Embryonic facial prominence (tissue), 1 donor: Measurements from ENCODE around the gene PLEKHG7.
"Not testable (repeated sequence)": the region's sequence is repeated elsewhere in the genome, so short reads cannot be mapped to it uniquely, and the experiment has no call there.

ENCODE experiments used
- DNase-seq: peaks from one replicate; pipeline ENCODE4 v3.0.0-alpha.2; 2016; ENCODE audit errors: extremely low spot score

The PLEKHG7 gene

GRCh38 chr12:92749691-92750090, 46.9 kb downstream of the PLEKHG7 start:
- not testable (repeated sequence) for DNase-seq

DNA sequence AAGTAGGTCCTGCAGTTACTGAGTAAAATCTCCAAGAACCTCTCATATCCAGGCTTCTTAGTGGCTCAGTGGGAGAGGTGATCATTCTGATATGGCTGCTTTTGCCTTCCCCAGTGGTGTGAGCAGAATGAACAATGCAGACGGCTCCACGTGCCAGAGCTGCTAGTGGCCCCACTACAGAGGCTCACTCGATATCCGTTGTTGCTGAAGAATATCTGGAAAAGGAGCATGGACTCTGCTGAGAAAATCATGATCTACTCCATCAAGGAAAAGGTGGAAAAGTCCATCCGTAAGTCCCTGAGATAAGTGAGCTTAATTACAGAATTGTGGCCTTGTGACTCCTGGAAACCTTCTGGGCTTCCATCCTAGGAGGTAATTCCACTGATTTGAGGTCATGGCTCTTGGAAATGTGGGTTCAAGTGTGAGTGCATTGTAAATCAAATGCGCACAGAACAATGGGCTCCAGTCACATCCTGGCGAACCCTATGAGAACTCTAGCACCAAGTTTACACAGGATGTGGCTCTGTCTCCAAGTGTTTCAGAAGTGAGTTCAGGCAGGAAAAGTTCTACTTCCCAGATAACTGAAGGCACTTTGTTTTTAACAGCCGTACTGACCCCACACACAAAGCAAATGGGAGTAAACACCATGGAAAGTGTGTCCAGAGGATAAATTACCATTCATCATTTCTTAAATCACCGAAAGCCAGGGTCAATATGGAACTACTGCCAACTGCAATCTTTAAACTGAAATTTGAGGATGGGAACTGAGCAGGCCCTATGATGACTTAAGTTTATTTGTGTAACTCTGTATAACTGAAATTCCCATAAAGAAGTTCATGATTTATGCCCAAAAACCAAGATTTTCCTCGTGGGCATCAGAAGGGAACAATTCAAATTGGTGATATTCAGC, 51.4 kb downstream of the PLEKHG7 start:
- DNase-seq = no peak

DNA sequence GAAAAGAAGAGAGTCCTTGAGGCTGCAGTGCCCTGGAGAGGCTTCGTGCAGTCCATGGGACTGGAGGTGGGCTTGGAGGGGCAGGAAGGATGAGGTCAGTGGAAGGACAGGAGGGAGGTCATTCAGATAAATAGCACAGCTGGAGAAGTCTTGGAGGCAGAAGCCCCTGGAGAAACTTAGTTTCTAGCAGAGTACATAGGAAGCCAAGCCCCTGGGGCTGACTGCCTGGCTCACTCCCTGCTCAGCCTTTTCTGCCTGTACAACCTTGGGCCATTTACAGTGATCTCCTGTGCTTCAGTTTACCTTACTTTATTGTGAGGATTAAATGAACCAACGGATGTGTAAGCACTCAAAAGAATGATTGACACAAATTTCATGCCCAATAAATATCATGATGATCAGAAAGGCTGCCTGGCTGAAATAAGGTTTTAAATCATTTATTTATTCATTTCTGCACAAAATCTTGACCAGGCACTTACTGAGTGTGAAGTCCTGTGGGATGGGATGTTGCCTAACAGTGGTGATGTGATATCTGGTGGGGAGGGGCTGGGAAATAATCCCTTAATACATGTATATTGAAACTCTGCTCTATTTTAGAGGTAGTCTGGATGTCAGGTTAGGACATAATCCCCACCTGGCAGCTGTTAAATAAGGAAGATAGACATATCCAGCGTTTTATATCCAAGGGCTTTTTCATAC, 54.3 kb downstream of the PLEKHG7 start:
- DNase-seq = no peak

DNA sequence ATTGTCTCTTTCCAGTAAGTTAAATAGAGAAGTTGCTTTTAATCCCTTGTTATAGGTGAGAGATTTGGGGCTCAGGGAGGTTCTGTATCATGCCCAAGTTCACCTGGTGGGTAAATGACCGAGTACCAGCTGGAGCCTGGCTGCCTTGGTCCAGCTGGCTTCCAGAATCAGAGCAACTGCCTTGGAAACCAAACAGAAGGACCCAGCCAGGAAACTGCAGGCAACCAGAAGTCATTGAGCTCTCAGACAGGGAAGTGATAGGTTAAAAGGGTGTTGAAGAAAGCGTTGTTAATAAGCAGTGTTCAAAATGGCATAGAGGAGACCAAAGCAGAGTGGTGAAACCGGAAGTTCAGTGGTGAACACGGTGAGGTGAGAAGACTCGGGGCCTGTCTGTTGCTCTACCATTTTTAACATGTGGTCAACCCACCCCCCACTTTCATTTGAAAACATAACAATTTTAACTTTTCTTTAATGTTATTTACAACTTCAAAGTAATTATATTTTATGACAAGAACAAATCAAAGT, 54.9 kb downstream of the PLEKHG7 start:
- no peak for DNase-seq

DNA sequence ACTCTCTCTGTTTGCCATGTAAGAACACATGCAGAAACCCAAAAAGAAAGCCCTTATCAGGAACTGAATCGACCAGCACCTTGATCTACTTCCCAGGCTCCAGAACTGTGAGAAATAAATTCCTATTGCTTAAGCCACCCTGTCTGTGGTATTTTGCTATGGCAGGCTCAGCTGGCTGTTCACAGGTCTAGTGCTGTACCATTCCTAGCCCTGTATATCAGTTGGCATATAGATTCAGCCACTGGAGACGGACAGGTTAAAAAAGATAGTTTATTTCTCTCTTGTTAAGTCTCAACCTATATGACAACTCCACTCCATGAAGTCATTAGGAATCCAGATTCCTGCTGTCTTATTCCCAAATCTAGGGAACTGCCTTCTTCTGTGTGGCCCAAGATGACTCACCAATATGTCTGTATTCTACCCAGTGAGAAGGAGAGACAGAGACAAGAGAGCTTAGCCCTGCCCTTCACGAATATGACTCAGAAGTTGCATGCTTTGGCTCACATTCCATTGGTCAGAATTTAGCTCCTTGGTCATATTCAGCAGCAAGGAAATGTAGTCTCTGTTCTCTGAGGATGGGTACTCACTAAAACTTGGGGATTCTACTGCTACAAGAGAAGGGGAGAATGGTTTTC, 57.0 kb downstream of the PLEKHG7 start:
- DNase-seq = no peak

DNA sequence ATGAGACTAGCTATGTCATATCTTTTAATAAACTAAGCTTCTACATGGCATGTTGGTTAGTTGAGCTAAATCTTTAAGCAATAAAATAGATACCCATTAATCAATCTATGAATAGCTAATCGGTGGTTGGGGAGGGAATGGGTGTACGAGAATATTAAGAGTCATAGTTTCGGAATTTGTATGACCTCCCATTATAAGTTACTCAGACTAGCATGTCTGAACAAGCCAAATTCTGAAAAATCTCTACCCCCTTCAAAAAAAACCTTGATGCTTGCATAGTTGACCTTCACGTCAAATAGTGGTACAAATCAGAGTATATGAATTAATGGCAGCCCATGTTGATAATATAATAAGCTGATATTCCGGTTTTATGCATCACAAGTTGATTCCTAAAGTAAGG, 60.0 kb downstream of the PLEKHG7 start:
- DNase-seq = no peak

DNA sequence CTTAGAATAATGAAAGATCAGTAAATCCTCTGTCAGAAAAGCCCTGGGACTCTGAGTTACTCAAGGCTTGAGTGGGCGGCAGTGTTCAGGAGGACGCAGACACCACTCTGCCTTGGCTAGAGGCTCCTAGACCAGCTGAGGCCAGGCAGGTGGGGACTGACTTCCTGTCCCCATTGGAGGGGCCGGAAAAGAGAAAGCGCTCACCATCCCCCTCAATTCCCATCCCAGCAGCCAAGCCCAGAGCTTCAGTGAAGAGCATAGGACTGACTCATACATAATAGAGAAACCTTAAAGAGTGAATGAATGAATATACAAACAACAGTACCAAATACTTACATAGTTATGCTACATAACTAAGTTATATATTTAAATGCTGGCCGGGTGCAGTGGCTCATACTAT, 62.0 kb downstream of the PLEKHG7 start:
- DNase-seq = no peak

DNA sequence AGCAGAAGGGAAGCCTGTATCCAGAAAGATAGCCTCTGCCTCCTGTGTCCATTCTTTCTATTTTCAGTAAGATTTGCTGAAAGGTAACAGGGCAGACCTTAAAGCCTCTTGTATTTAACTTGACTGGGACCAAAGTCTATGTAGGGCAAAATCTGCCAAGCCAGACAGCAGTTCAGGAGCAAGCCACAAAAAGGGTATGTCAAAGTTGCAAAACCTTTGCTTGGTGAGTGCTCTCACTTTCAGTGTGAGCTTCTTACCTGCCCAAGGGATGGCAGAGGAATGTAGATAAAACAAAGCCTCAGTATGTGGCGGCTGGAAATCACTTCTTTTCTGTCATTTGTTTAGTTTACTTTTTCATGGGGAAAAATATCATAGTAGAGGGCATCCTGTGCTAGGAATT, 63.1 kb downstream of the PLEKHG7 start:
- no peak for DNase-seq

DNA sequence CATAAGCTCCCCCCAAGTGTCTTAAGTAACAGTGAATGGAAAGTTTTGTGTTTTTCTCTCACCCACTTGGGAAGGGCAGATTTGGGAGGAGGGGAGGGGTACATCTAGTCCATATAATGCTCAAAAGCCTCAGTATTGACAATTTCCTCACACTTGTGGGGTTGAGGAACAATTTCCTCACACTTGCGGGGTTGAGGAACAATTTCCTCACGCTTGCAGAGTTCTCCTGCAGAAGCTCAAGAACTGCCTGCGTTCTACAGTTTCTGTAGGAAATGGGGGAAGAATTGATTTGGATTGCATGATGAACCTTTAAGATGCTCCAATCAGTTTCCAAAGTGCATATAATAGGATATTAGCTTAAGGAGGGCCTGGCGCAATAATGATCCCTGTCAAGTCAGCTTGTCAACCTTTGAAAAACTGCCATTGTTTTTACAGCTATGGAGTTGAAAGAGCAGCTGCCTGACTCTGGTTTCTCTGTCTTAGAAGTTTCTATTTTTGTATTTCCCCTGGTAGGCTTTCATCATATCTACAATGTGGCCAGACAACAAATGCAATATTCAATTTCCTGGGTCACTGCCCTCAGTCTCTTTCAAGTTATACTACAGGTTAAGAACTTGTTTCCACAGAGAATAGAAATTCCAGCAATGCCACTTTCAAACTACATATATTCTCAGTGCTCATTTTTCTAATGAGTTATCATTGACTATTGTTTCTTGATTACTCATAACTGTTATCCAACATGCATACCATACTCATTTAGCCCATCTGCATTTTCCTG, 66.5 kb downstream of the PLEKHG7 start:
- DNase-seq = no peak

- DNase-seq = no peak
Observed at GRCh38 chr12:92771001-92771400, 68.2 kb downstream of the PLEKHG7 start.

- DNase-seq = no peak
Observed at GRCh38 chr12:92775416-92775815, 72.6 kb downstream of the PLEKHG7 start.

DNA sequence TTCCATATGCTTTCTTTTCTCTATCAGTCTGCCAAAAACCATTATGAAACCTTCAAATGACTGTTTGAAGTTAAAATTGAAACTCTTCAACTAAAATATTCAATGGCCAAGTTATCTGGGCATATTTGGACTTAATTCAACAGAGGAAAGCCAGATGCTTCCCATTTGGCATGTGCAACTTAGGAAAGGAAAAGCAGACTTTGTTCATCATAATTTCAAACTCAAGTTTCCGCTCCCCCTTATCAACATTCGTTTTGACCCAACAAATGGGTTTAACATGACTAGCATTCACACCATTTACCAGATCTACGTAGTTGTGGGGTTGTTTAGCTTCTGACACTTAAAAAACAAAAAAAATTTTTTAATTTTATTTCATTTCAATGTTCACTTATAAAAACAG, 75.7 kb downstream of the PLEKHG7 start:
- no peak for DNase-seq

DNA sequence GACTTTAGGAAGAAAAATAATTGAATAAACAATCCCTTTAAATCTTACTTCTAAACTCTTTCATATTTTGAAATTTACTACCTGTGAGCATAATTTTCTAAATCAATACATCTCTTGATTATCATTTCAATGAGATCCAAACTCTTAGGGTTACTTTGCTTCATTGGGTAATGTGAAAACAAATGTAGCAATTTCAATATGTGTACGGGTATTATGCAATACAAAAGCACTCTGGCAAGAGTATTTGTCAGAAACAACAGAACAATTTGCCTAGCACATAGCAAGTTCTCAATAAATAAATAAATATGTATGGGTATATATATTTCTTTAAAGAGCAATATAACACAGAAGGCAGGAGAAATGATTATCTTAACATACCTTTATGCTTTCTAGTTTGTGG, 77.1 kb downstream of the PLEKHG7 start:
- DNase-seq = no peak

DNA sequence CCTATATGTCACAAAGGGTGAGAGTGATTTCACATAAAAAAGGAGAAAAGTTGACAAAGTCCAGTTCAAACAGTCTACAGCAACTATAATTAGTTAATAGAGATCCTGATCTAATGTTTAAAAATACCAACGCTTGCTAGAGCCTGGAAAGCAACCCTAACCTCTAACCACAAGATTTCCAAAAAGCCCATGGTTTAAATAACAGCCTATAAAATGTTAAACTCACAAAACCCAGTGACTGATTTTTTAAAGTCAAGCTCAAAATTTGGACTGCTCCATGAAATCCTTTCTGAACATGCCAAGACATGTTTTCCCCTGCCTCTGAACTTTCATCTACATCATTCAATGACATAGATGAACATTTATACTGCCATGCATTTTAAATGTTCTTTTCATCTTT, 81.6 kb downstream of the PLEKHG7 start:
- no peak for DNase-seq

GRCh38 chr12:92784797-92785562, 82.2 kb downstream of the PLEKHG7 start:
- DNase-seq = peak; percentile 56

- no peak for DNase-seq
Observed at GRCh38 chr12:92785563-92785950, 82.8 kb downstream of the PLEKHG7 start.

DNA sequence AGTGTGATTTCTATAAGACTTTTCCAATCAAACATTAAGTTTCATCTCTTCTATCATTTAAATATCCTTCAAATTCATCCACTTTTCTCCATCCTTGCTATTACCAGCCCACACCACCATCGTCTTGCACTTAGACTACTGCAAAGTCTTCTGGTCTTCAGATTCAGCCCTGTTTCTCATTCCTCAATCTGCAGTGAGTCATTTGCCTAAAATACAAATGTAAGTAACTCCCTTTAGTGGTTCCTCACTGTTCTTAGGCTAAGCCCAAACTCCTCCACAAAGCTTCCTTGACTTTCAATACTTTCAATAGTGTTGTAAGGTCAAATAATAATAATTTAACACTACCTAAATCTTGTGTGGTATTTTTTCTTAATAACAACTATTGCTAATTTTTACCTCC, 83.3 kb downstream of the PLEKHG7 start:
- DNase-seq = no peak

- not testable (repeated sequence) for DNase-seq
Observed at GRCh38 chr12:92794356-92794755, 91.6 kb downstream of the PLEKHG7 start.

GRCh38 chr12:92794814-92795213, 92.0 kb downstream of the PLEKHG7 start:
- no peak for DNase-seq

GRCh38 chr12:92796650-92797049, 93.9 kb downstream of the PLEKHG7 start:
- no peak for DNase-seq

DNA sequence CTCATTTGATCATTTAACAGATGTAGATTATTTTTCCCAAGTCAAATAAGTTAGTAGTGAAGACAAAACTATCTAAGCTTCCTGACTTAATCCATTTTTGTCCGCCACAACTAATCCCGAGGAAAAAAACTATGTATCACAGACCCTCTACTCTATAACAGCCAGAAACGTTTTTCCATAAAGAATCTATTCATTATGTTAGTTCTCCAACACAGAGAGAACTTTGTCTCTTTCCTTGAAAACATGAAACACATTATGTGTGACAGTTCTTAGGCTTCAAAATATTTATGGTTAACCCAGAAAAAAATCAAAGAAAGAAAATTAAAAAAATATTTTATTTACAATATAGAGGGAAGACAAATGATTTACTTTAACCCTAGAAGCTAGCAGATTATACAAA, 100.1 kb downstream of the PLEKHG7 start:
- peak; percentile 27 for DNase-seq
